Measurements from ENCODE around the gene CIAO2B. TPM values are rescaled to one million over a fixed set of nuclear protein-coding genes. Genes with fewer than 3 reads are reported as not detected.

Gene CIAO2B
- polyA plus RNA-seq, 3 donors = 121 to 140 (median 132) TPM

- Histone ChIP-seq H3K9me3 (replicated peaks in 1 of 2; ENCODE audit: control insufficient read depth in 1 of 2, insufficient read depth in 1 of 2, low read length in 2 of 2) (peaks cover 0 to 6% of the 10 kb centered on the region in 2 donors), H4K20me1 (ENCODE audit: insufficient read depth, low read length) (no peaks in the 10 kb centered on the region), H3K4me1 (ENCODE audit: control insufficient read depth in 1 of 2, insufficient read depth in 2 of 2, low read length in 2 of 2) (peaks cover 20 to 24% of the 10 kb centered on the region in 2 donors), H3K36me3 (replicated peaks in 1 of 2; ENCODE audit: control insufficient read depth in 1 of 2, insufficient read depth in 2 of 2, low read length in 2 of 2) (no peaks in the 10 kb centered on the region), H3K27ac (ENCODE audit: low read depth in 1 of 2, low read length in 2 of 2) (no peak overlapping the region), H3K27me3 (ENCODE audit: control insufficient read depth in 2 of 2, insufficient read depth in 2 of 2, low read length in 2 of 2) (peaks cover 17 to 71% of the 10 kb centered on the region in 2 donors), H3K4me3 (replicated peaks in 1 of 3; ENCODE audit: low read depth in 2 of 3, low read length in 3 of 3) (no peak overlapping the region), H3K79me2 (ENCODE audit: insufficient read depth, low read length) (no peaks in the 10 kb centered on the region), H2AFZ (ENCODE audit: insufficient read depth, low read depth, low read length, poor library complexity, severe bottlenecking) (no peak overlapping the region), H3K9ac (ENCODE audit: insufficient read depth, low read length, poor library complexity, severe bottlenecking) (no peak overlapping the region), H3K4me2 (replicated peaks; ENCODE audit: extremely low read depth, low read length, poor library complexity, severe bottlenecking) (no peak overlapping the region)
- 60% methylated on average over 2 of the region's 3 CpGs for WGBS (ENCODE audit: insufficient coverage)
- Mint-ChIP-seq H3K9me3 (peaks cover 0 to 13% (median 9%) of the 10 kb centered on the region in 7 donors), H3K27ac (no peak overlapping the region), H3K27me3 (ENCODE audit: low read depth in 3 of 3) (peaks cover 58 to 81% (median 60%) of the 10 kb centered on the region in 3 donors), H3K4me1 (peaks cover 28% of the 10 kb centered on the region), H3K4me3 (peak overlapping the region in 1 of 2 donors; percentile 76), H3K36me3 (peaks cover 12 to 13% of the 10 kb centered on the region in 2 donors)
- no peak for DNase-seq
- TF ChIP-seq CTCF (IDR thresholded peaks at IDR 0.05) = no peak
- intact Hi-C loops (cut with micrococcal nuclease) = loop anchor here in 1 of 2 donors (2.0 kb wide), 1 partner anchor 29 kb away; no protein-coding TSS in a partner anchor
These were observed 10.3 kb downstream of the CIAO2B start for GRCh38 chr16:66923866-66924265.

GRCh38 chr16:66923247-66923731, 10.9 kb downstream of the CIAO2B start:
- Histone ChIP-seq H4K20me1 (ENCODE audit: insufficient read depth, low read length) (no peaks in the 10 kb centered on the region), H3K27me3 (ENCODE audit: control insufficient read depth in 2 of 2, insufficient read depth in 2 of 2, low read length in 2 of 2) (peaks cover 17 to 71% of the 10 kb centered on the region in 2 donors), H3K4me1 (ENCODE audit: control insufficient read depth in 1 of 2, insufficient read depth in 2 of 2, low read length in 2 of 2) (peaks cover 20 to 24% of the 10 kb centered on the region in 2 donors), H3K79me2 (ENCODE audit: insufficient read depth, low read length) (no peaks in the 10 kb centered on the region), H3K9ac (ENCODE audit: insufficient read depth, low read length, poor library complexity, severe bottlenecking) (no peak overlapping the region), H3K4me3 (replicated peaks in 1 of 3; ENCODE audit: low read depth in 2 of 3, low read length in 3 of 3) (no peak overlapping the region), H2AFZ (ENCODE audit: insufficient read depth, low read depth, low read length, poor library complexity, severe bottlenecking) (no peak overlapping the region), H3K27ac (ENCODE audit: low read depth in 1 of 2, low read length in 2 of 2) (no peak overlapping the region), H3K9me3 (replicated peaks in 1 of 2; ENCODE audit: control insufficient read depth in 1 of 2, insufficient read depth in 1 of 2, low read length in 2 of 2) (peaks cover 0 to 6% of the 10 kb centered on the region in 2 donors), H3K4me2 (replicated peaks; ENCODE audit: extremely low read depth, low read length, poor library complexity, severe bottlenecking) (no peak overlapping the region), H3K36me3 (replicated peaks in 1 of 2; ENCODE audit: control insufficient read depth in 1 of 2, insufficient read depth in 2 of 2, low read length in 2 of 2) (no peaks in the 10 kb centered on the region)
- peaks cover 0 to 13% (median 9%) of the 10 kb centered on the region in 7 donors for H3K9me3 Mint-ChIP-seq
- DNase-seq = no peak
- TF ChIP-seq CTCF (IDR thresholded peaks at IDR 0.05) = no peak
- peak overlapping the region in 1 of 2 donors; percentile 76 for H3K4me3 Mint-ChIP-seq
- peaks cover 12 to 13% of the 10 kb centered on the region in 2 donors for H3K36me3 Mint-ChIP-seq
- 91% methylated on average over 17 of the region's 18 CpGs for WGBS (ENCODE audit: insufficient coverage)
- peaks cover 58 to 81% (median 58%) of the 10 kb centered on the region in 3 donors for H3K27me3 Mint-ChIP-seq (ENCODE audit: low read depth in 3 of 3)
- no peak overlapping the region for H3K27ac Mint-ChIP-seq
- H3K4me1 Mint-ChIP-seq = peaks cover 26% of the 10 kb centered on the region
- intact Hi-C loops (cut with micrococcal nuclease) = no loop called here
